ENCODE data around the gene VPS13C.

Gene VPS13C, protein sequence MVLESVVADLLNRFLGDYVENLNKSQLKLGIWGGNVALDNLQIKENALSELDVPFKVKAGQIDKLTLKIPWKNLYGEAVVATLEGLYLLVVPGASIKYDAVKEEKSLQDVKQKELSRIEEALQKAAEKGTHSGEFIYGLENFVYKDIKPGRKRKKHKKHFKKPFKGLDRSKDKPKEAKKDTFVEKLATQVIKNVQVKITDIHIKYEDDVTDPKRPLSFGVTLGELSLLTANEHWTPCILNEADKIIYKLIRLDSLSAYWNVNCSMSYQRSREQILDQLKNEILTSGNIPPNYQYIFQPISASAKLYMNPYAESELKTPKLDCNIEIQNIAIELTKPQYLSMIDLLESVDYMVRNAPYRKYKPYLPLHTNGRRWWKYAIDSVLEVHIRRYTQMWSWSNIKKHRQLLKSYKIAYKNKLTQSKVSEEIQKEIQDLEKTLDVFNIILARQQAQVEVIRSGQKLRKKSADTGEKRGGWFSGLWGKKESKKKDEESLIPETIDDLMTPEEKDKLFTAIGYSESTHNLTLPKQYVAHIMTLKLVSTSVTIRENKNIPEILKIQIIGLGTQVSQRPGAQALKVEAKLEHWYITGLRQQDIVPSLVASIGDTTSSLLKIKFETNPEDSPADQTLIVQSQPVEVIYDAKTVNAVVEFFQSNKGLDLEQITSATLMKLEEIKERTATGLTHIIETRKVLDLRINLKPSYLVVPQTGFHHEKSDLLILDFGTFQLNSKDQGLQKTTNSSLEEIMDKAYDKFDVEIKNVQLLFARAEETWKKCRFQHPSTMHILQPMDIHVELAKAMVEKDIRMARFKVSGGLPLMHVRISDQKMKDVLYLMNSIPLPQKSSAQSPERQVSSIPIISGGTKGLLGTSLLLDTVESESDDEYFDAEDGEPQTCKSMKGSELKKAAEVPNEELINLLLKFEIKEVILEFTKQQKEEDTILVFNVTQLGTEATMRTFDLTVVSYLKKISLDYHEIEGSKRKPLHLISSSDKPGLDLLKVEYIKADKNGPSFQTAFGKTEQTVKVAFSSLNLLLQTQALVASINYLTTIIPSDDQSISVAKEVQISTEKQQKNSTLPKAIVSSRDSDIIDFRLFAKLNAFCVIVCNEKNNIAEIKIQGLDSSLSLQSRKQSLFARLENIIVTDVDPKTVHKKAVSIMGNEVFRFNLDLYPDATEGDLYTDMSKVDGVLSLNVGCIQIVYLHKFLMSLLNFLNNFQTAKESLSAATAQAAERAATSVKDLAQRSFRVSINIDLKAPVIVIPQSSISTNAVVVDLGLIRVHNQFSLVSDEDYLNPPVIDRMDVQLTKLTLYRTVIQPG (N-terminal part only)

DNA sequence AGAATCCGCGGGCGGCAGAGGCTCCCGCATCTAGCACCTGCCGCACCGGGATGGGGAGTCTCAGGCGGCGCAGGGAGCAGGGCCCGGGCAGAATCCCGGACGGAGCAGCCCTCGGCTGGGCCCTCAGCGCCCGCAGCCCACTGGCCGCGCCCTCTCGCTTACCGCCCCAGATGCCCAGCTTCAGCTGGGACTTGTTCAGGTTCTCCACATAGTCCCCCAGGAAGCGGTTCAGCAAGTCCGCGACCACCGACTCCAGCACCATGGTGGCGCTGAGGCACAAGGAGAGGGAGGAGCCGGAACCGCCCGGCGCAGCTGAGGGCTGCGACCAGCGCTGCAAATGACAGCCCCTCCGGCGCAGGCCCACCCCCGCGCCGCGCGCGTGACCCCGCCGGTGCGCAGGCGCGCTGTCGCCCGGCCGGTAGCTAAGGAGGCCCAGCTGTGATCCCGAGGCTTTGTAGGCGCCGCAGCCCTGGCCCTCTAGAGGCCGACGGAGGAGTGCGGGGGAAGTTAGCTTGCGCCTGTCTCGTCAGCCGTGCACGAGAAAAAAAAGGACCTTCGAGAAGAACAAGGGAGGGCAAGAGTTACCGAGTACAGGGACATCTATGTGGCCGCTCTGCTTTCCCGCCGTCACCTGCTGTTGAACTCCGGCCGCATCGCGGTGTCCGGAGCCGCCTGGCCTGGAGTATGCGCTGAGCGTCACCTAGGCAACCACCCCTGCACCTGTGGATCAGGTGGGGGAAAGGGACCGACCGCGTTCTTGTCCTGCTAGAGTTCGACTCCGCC, at the start of gene VPS13C:
VPS13C (minus strand) TSS at position 335 of the 783 bp plus-strand sequence; CDS start at position 262, 73 bp downstream.
- DNase-seq = peak; percentile 93

GRCh38 chr15:62109437-62109836, 49.2 kb upstream of the VPS13C start:
- no peak for DNase-seq

GRCh38 chr15:62108411-62108810, 48.2 kb upstream of the VPS13C start:
- no peak for DNase-seq

DNA sequence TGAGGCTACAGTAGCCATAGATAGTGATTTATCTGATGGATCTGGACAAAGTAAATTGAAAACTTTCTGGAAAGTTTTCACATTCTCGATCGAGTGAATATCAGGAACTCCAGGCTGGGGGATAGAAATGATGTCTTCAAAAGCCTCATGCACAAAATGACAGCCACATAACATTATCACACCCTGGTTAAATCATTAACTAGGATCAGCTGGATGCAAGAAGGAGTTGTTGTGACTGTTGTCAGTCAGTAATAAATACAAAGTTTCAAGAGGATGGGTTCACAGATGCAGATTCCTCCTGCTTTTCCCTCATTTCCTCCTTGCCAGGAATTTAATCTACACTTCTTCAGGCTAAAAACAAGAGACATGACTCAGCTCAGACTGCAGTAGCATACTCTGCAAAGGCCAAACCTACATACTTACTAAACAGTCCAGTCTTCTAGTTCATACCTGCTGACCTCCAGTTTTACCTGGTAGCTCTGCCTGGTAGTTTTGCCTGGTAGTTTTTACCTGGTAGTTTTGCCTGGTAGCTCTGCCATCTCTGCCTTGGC, 47.4 kb upstream of the VPS13C start:
- DNase-seq = no peak

DNA sequence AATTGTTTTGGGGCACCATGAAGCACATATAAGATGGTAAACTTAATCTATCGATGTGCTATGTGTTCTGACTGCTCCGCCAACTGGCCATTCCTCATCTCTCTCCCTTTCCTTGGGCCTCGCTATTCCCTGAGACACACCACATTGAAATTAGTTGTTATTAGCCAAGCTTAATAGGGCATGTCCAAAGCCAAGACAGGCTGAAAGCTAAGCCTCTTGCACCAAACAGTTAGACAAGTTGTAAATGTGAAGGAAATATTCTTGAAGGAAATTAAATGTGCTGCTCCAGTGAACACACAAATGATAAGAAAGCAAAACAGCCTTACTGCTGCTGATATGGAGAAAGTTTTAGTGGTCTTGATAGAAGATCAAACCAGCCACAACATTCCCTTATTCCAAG, 45.8 kb upstream of the VPS13C start:
- DNase-seq = no peak

DNA sequence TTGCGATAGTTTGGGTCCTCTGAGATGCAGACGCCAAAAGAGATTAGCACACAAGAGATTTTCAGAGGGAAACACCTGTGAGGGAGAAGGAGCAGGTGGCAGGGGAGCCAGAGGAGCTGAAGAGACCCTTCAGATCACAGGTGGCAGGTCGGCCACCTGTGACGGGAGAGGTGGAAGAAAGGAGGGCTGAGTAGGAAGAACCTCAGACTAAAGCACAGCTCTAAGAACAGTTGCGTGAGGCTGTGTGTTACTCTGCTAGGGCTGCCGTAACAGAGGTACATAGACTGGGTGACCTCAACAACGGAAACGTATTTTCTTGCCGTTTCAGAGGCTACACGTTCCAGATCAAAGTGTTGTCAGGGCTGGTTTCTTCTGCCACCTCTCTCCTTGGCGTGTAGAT, 45.0 kb upstream of the VPS13C start:
- no peak for DNase-seq

DNA sequence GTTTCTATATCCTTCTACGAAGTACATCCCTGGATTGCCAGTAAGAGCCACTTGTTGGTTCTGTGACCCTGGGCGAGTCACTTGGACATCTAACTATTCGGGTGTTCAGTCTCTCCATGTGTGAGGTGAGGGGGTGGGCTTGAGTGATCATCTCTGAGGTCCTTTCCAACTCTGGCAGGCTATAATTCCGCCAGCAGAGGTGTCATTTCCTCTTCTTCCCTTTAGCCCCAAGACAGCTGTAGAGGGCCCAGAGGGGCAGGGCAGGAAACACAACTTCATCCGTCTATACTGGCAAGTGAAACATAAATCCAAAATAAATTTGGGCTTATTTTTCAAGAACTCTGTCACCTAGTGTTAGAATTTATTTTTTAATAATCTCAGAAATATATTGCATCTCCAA, 44.6 kb upstream of the VPS13C start:
- DNase-seq = no peak

GRCh38 chr15:62104401-62104800, 44.2 kb upstream of the VPS13C start:
- DNase-seq = no peak

GRCh38 chr15:62103431-62103830, 43.2 kb upstream of the VPS13C start:
- DNase-seq = no peak

DNA sequence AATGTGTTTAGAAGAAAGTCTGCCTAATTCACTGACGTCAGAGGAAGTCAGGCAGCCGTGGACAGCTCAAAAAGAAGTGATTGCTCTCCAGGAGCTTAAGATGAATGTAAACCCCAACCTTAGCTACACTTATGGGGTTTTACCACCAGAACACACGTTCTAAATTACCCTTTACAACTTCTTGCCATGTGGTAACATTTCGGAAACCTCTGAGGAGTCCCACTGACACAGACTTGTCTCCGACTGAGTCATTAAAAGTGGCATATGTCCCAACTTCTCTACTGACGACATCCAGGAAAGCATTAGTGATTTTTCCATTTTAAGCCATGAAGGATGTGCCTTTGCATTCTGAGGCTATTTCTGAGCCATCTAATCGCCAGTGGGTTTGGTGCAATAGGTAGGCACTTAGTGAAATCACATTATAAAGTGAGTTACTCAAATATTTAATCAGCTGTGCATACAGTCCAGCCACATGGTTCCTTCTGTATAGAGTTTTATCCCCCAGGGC, 38.9 kb upstream of the VPS13C start:
- peak; percentile 75 for DNase-seq

GRCh38 chr15:62094388-62094787, 34.1 kb upstream of the VPS13C start:
- DNase-seq = no peak

GRCh38 chr15:62093809-62094208, 33.6 kb upstream of the VPS13C start:
- no peak for DNase-seq

DNA sequence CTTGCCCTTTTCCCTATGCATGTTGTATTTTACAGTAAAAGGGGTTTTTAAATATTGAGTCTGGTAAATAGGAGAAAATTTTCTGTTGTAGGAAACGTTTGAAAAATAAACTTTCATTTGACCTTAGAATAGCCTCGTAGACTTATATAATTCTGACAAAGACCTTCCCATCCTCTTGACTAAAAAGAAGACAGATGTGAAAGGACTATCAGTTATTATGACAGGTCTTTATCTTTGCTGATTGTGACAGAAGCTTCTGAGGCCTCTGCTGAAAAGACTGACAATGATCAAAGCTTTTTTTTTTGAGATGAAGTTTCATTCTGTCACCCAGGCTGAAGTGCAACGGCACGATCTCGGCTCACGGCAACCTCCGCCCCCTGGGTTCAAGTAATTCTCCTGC, 30.7 kb upstream of the VPS13C start:
- no peak for DNase-seq

DNA sequence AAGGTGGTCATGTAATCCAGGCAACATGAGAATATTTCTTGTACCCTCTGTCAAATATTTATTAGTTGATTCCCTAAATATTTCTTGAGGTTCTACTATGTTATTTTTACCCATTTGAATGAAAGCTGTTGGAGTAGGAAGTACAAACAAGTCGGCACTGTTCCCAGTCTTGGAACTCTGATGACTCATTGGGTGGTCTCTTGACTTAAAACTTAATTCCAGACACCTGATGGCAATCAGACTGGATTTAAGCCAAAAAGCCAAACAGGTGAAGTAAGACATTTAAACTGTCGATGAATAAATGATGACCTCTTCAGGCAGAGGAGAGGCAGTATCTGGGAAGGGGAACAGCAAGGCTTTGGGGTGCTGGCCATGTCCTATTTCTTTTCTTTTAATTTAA, 29.4 kb upstream of the VPS13C start:
- DNase-seq = no peak

GRCh38 chr15:62088353-62088693, 28.1 kb upstream of the VPS13C start:
- DNase-seq = no peak

GRCh38 chr15:62087671-62088352, 27.6 kb upstream of the VPS13C start:
- DNase-seq = peak; percentile 44

- DNase-seq = no peak
These were observed 25.5 kb upstream of the VPS13C start for GRCh38 chr15:62085740-62086139.

DNA sequence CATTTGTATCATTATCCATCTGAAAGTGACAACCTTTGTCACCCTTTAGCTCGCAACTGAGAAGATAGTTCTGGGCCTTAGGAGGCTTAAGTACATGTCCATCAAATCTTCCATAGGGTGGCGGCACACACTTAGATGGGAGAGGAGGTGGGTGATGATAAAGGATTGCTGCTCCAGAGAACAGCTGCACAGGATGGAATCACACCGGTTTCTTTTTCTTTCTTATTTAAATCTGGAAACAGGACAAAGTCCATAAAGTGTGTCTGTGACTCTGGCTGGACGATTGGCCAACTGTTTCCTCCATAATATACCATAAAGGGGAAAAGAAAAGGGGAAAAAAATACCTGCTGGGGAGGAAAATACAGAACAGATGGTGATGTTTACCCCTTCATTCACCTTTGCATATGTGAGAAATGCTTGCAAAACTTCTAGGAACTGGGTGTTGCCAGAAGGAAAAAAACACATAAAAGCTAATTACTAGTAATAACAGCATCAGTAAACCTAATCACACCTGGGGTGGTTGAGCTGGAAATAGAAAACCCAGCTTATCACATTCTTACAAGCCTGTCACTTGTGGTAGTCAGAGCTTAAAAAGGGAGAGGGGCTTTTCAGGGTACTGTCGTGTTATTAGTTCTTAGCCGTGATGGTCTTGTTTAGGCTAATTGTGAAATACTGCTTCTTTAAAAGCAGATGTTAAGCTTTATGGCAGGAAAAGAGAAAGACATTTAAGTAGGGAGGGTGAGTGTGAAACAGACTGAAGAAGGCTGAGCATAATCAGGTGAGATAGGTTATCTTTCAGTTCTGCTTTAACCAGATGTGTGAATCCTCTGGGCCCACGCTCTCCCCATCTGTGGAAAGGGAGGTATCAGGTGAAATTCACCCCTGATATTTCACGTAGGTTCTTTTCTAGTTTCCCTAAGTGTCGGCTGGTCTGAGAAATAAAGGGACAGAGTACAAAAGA, 23.2 kb upstream of the VPS13C start:
- no peak for DNase-seq

DNA sequence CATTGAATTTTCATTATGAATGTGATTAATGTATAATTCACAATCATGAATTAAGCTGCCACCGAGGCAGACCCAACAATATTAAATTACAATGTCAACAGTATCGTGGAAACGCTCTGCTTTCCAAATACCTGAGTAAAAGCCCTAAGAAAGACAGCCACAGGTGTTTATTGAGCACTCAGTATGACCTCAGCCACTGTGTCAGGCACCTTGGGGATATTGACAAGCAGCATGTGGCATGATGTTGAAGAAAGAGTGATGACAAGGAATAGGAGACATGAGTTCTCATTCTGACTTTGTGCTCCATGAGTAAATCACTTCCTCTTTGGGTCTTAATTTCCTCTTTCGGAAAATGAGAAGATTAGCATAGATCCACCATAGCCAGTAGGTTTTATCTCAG, 19.3 kb upstream of the VPS13C start:
- DNase-seq = no peak
